A549 (cell line): ENCODE results near the gene RPA3.

ENCODE experiments used
- CTCF ChIP-seq: fragments of >200 bp; sonication (Bioruptor Twin); formaldehyde crosslinking; IDR thresholded peaks from 3 replicates; pipeline ENCODE4 v1.5.1; 2016
- E2F6 ChIP-seq: IDR thresholded peaks from 2 replicates; pipeline ENCODE4 v1.6.1; 2012; ENCODE audit warnings: low read depth, borderline replicate concordance
- TP53 ChIP-seq: fragments of 250-450 bp; sonication (Bioruptor Pico); IDR thresholded peaks from 2 replicates; pipeline ENCODE4 v1.5.0; 2021; ENCODE audit warnings: mild to moderate bottlenecking, moderate library complexity
- TF ChIP-seq, protein P1 (sequence below): IDR thresholded peaks from 2 replicates; pipeline ENCODE4 v1.6.1; 2012

DNA sequence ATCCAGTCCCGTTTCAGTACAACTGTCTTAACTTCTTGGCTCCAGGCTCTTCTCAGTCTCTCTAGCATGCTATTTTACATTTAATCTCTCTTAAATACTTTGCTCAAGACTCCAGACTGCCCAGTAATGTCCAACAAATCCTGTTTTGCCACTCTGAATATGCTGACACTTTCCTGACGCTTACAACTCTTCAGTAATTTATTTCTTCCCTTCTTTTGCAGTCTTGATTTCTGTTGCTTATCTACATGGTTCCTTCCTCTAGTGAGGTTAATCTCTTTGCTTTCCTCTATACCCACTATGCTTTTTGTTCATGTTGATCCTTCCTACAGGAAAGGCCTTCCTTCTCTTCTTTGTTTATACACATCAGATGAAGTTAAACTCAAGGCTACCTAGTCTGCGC, 54.1 kb downstream of the RPA3 start:
- TF ChIP-seq, protein P1, sequence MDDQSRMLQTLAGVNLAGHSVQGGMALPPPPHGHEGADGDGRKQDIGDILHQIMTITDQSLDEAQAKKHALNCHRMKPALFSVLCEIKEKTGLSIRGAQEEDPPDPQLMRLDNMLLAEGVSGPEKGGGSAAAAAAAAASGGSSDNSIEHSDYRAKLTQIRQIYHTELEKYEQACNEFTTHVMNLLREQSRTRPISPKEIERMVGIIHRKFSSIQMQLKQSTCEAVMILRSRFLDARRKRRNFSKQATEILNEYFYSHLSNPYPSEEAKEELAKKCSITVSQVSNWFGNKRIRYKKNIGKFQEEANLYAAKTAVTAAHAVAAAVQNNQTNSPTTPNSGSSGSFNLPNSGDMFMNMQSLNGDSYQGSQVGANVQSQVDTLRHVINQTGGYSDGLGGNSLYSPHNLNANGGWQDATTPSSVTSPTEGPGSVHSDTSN = no peak
- TF ChIP-seq CTCF = no peak
- TF ChIP-seq E2F6 = no peak
- TF ChIP-seq TP53 = no peak
